Measurements from ENCODE around the gene EEF1AKMT3.
"Not testable (repeated sequence)": the region's sequence is repeated elsewhere in the genome, so short reads cannot be mapped to it uniquely, and the experiment has no call there.

EEF1AKMT3 gene

GRCh38 chr12:57821015-57821414 is 48.6 kb downstream of the EEF1AKMT3 start:
- H3K9me3 ChIP-seq (ENCODE audit: control extremely low read depth in 1 of 5, control insufficient read depth in 4 of 5, insufficient read depth in 2 of 5, low read depth in 1 of 5, low read length in 4 of 5); H3K4me3 ChIP-seq (ENCODE audit: control insufficient read depth in 1 of 7, extremely low read depth in 1 of 7, insufficient read depth in 4 of 7, low read depth in 2 of 7, low read length in 6 of 7); H3K27me3 ChIP-seq (replicated peaks in 2 of 5; ENCODE audit: control insufficient read depth in 4 of 5, insufficient read depth in 5 of 5, low read length in 4 of 5); H3K27ac ChIP-seq (ENCODE audit: insufficient read depth in 1 of 2, low read depth in 1 of 2, low read length in 2 of 2, poor library complexity in 1 of 2, severe bottlenecking in 2 of 2); DNase-seq: not testable (repeated sequence)
- Histone ChIP-seq H3K36me3 (ENCODE audit: control insufficient read depth in 4 of 4, insufficient read depth in 4 of 4, low read length in 3 of 4) (peaks cover 17 to 62% (median 60%) of the 10 kb centered on the region in 4 experiments), H3K4me1 (ENCODE audit: control extremely low read depth in 1 of 4, control insufficient read depth in 4 of 4, insufficient read depth in 4 of 4, low read length in 3 of 4) (peaks cover 0 to 10% (median 3%) of the 10 kb centered on the region in 4 experiments)
- ChIA-PET POLR2A (interaction anchor here (1.1 kb wide), 1 partner anchor 11 kb away, joined by 3 read pairs; no protein-coding TSS in a partner anchor), CTCF (interaction anchor here (1.1 to 1.8 kb wide), 3 partner anchors 9 to 85 kb away, joined by 3 to 4 read pairs (median 3); no protein-coding TSS in a partner anchor)
- 86% methylated on average over 1 of the region's 5 CpGs for WGBS (ENCODE audit: insufficient coverage)

GRCh38 chr12:57821474-57822214 is 49.2 kb downstream of the EEF1AKMT3 start:
- ChIA-PET CTCF (interaction anchor here (1.6 to 1.8 kb wide), 2 partner anchors 10 to 12 kb away, joined by 3 to 4 read pairs; no protein-coding TSS in a partner anchor), POLR2A (interaction anchor here (1.1 kb wide), 1 partner anchor 11 kb away, joined by 3 read pairs; no protein-coding TSS in a partner anchor)
- Histone ChIP-seq H3K27ac (ENCODE audit: insufficient read depth in 1 of 2, low read depth in 1 of 2, low read length in 2 of 2, poor library complexity in 1 of 2, severe bottlenecking in 2 of 2) (no peak overlapping the region), H3K4me3 (ENCODE audit: control insufficient read depth in 1 of 7, extremely low read depth in 1 of 7, insufficient read depth in 4 of 7, low read depth in 2 of 7, low read length in 6 of 7) (no peak overlapping the region), H3K27me3 (replicated peaks in 2 of 5; ENCODE audit: control insufficient read depth in 4 of 5, insufficient read depth in 5 of 5, low read length in 4 of 5) (no peaks in the 10 kb centered on the region), H3K36me3 (ENCODE audit: control insufficient read depth in 4 of 4, insufficient read depth in 4 of 4, low read length in 3 of 4) (peaks cover 19 to 68% (median 67%) of the 10 kb centered on the region in 4 experiments), H3K4me1 (ENCODE audit: control extremely low read depth in 1 of 4, control insufficient read depth in 4 of 4, insufficient read depth in 4 of 4, low read length in 3 of 4) (peaks cover 0 to 10% (median 3%) of the 10 kb centered on the region in 4 experiments), H3K9me3 (ENCODE audit: control extremely low read depth in 1 of 5, control insufficient read depth in 4 of 5, insufficient read depth in 2 of 5, low read depth in 1 of 5, low read length in 4 of 5) (no peaks in the 10 kb centered on the region)
- DNase-seq: no peak
- 90% methylated on average over 7 of the region's 10 CpGs for WGBS (ENCODE audit: insufficient coverage)

DNA sequence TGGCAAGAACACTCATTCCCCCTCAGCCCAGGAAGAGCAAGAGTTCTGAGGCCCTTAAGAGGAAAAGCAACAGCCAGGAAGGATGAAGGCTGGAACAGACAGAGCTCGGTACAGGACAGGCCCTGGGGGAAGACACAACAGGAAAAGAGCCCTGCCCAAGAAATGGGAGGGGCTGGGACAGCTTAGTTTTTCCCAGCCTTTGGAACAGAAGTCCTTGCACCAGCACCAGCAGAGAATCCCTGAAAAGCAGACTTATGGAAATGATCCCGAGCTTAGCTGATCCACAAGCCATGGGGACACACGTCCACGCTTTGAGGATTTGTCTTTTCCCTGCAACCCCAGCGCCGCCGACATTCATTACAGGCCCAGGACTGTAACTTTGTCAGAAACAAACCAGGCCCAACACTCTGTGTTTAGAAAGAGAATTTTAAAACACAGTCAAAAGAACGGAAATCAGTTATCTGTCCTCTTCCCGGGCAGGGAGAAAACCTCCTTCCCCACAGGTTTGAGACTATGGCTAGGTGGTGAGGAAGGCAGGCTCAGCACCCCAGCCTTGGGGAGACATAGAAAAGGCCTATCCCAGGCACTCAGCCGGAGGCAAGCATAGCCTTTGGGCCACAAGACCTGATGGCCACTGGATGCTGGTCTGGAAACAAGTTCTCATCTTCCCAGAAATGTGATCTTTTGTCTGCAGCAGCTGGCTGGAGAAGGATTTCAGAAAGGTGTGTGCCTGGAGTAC is 50.1 kb downstream of the EEF1AKMT3 start:
- Histone ChIP-seq H3K9me3 (ENCODE audit: control extremely low read depth in 1 of 5, control insufficient read depth in 4 of 5, insufficient read depth in 2 of 5, low read depth in 1 of 5, low read length in 4 of 5) (no peaks in the 10 kb centered on the region), H3K4me3 (ENCODE audit: control insufficient read depth in 1 of 7, extremely low read depth in 1 of 7, insufficient read depth in 4 of 7, low read depth in 2 of 7, low read length in 6 of 7) (no peak overlapping the region), H3K27me3 (replicated peaks in 2 of 5; ENCODE audit: control insufficient read depth in 4 of 5, insufficient read depth in 5 of 5, low read length in 4 of 5) (no peaks in the 10 kb centered on the region), H3K36me3 (ENCODE audit: control insufficient read depth in 4 of 4, insufficient read depth in 4 of 4, low read length in 3 of 4) (peaks cover 28 to 77% (median 75%) of the 10 kb centered on the region in 4 experiments), H3K27ac (ENCODE audit: insufficient read depth in 1 of 2, low read depth in 1 of 2, low read length in 2 of 2, poor library complexity in 1 of 2, severe bottlenecking in 2 of 2) (no peak overlapping the region), H3K4me1 (ENCODE audit: control extremely low read depth in 1 of 4, control insufficient read depth in 4 of 4, insufficient read depth in 4 of 4, low read length in 3 of 4) (peaks cover 0 to 2% (median 0%) of the 10 kb centered on the region in 4 experiments)
- ChIA-PET CTCF (interaction anchor here (0.6 to 3.3 kb wide), 5 partner anchors 19 to 83 kb away, joined by 3 to 25 read pairs (median 5); no protein-coding TSS in a partner anchor), POLR2A (no interaction called here)
- 94% methylated on average over 10 of the region's 10 CpGs for WGBS (ENCODE audit: insufficient coverage)
- DNase-seq: no peak

- H3K9me3 ChIP-seq (ENCODE audit: control extremely low read depth in 1 of 5, control insufficient read depth in 4 of 5, insufficient read depth in 2 of 5, low read depth in 1 of 5, low read length in 4 of 5): no peaks in the 10 kb centered on the region
- no peak overlapping the region for H3K4me3 ChIP-seq (ENCODE audit: control insufficient read depth in 1 of 7, extremely low read depth in 1 of 7, insufficient read depth in 4 of 7, low read depth in 2 of 7, low read length in 6 of 7)
- no peak for DNase-seq
- CTCF ChIA-PET: interaction anchor here (0.6 to 3.3 kb wide), 5 partner anchors 19 to 82 kb away, joined by 3 to 25 read pairs (median 5); no protein-coding TSS in a partner anchor
- POLR2A ChIA-PET: no interaction called here
- 97% methylated on average over 15 of the region's 17 CpGs for WGBS (ENCODE audit: insufficient coverage)
- H3K27me3 ChIP-seq (replicated peaks in 2 of 5; ENCODE audit: control insufficient read depth in 4 of 5, insufficient read depth in 5 of 5, low read length in 4 of 5): no peaks in the 10 kb centered on the region
- H3K27ac ChIP-seq (ENCODE audit: insufficient read depth in 1 of 2, low read depth in 1 of 2, low read length in 2 of 2, poor library complexity in 1 of 2, severe bottlenecking in 2 of 2): no peak overlapping the region
- peaks cover 31 to 83% (median 80%) of the 10 kb centered on the region in 4 experiments for H3K36me3 ChIP-seq (ENCODE audit: control insufficient read depth in 4 of 4, insufficient read depth in 4 of 4, low read length in 3 of 4)
- H3K4me1 ChIP-seq (ENCODE audit: control extremely low read depth in 1 of 4, control insufficient read depth in 4 of 4, insufficient read depth in 4 of 4, low read length in 3 of 4): no peaks in the 10 kb centered on the region
Observed at GRCh38 chr12:57823131-57823907, 50.9 kb downstream of the EEF1AKMT3 start.

GRCh38 chr12:57823908-57824640 is 51.7 kb downstream of the EEF1AKMT3 start:
- Histone ChIP-seq H3K27me3 (replicated peaks in 2 of 5; ENCODE audit: control insufficient read depth in 4 of 5, insufficient read depth in 5 of 5, low read length in 4 of 5) (no peaks in the 10 kb centered on the region), H3K9me3 (ENCODE audit: control extremely low read depth in 1 of 5, control insufficient read depth in 4 of 5, insufficient read depth in 2 of 5, low read depth in 1 of 5, low read length in 4 of 5) (no peaks in the 10 kb centered on the region), H3K4me1 (ENCODE audit: control extremely low read depth in 1 of 4, control insufficient read depth in 4 of 4, insufficient read depth in 4 of 4, low read length in 3 of 4) (peaks cover 0 to 4% (median 3%) of the 10 kb centered on the region in 4 experiments), H3K4me3 (ENCODE audit: control insufficient read depth in 1 of 7, extremely low read depth in 1 of 7, insufficient read depth in 4 of 7, low read depth in 2 of 7, low read length in 6 of 7) (no peak overlapping the region), H3K27ac (ENCODE audit: insufficient read depth in 1 of 2, low read depth in 1 of 2, low read length in 2 of 2, poor library complexity in 1 of 2, severe bottlenecking in 2 of 2) (peak overlapping the region in 1 of 2 experiments; percentile 0), H3K36me3 (ENCODE audit: control insufficient read depth in 4 of 4, insufficient read depth in 4 of 4, low read length in 3 of 4) (peaks cover 28 to 90% (median 83%) of the 10 kb centered on the region in 4 experiments)
- ChIA-PET POLR2A (no interaction called here), CTCF (interaction anchor here (1.1 to 4.1 kb wide), 9 partner anchors 7 to 131 kb away, joined by 3 to 25 read pairs (median 5); no protein-coding TSS in a partner anchor)
- 95% methylated on average over 11 of the region's 18 CpGs for WGBS (ENCODE audit: insufficient coverage)
- DNase-seq: no peak

DNA sequence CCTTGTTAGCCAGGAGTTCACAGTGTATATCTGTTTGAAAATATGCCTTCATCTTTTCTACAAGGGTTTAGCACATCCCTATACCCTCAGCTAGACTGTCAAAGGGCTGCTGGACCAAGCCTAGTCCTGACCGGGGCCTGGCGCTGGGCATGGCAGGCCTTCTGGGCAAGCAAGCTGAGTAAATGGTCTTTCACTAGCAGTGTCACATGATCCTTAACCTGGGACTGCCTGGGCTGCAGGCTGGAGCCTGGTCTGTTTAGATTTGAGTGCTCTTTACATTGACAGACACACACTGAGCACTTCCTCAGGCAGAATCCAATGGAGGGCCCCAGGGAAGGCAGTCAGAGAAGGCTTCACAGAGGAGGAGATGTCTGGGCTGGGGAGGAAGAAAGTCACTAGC is 53.0 kb downstream of the EEF1AKMT3 start:
- ChIA-PET CTCF (interaction anchor here (0.8 to 4.1 kb wide), 12 partner anchors 9 to 132 kb away, joined by 3 to 25 read pairs (median 4); no protein-coding TSS in a partner anchor), POLR2A (no interaction called here)
- Histone ChIP-seq H3K27ac (ENCODE audit: insufficient read depth in 1 of 2, low read depth in 1 of 2, low read length in 2 of 2, poor library complexity in 1 of 2, severe bottlenecking in 2 of 2) (no peak overlapping the region), H3K9me3 (ENCODE audit: control extremely low read depth in 1 of 5, control insufficient read depth in 4 of 5, insufficient read depth in 2 of 5, low read depth in 1 of 5, low read length in 4 of 5) (no peaks in the 10 kb centered on the region), H3K4me1 (ENCODE audit: control extremely low read depth in 1 of 4, control insufficient read depth in 4 of 4, insufficient read depth in 4 of 4, low read length in 3 of 4) (peaks cover 0 to 16% (median 15%) of the 10 kb centered on the region in 4 experiments), H3K36me3 (ENCODE audit: control insufficient read depth in 4 of 4, insufficient read depth in 4 of 4, low read length in 3 of 4) (peaks cover 31 to 87% (median 80%) of the 10 kb centered on the region in 4 experiments), H3K4me3 (ENCODE audit: control insufficient read depth in 1 of 7, extremely low read depth in 1 of 7, insufficient read depth in 4 of 7, low read depth in 2 of 7, low read length in 6 of 7) (no peak overlapping the region), H3K27me3 (replicated peaks in 2 of 5; ENCODE audit: control insufficient read depth in 4 of 5, insufficient read depth in 5 of 5, low read length in 4 of 5) (no peaks in the 10 kb centered on the region)
- WGBS (ENCODE audit: insufficient coverage): 100% methylated on average over 2 of the region's 2 CpGs
- no peak for DNase-seq

All from common myeloid progenitor, CD34-positive (primary cell).